ENCODE measurements around the gene TOX2.

The TOX2 gene

DNA sequence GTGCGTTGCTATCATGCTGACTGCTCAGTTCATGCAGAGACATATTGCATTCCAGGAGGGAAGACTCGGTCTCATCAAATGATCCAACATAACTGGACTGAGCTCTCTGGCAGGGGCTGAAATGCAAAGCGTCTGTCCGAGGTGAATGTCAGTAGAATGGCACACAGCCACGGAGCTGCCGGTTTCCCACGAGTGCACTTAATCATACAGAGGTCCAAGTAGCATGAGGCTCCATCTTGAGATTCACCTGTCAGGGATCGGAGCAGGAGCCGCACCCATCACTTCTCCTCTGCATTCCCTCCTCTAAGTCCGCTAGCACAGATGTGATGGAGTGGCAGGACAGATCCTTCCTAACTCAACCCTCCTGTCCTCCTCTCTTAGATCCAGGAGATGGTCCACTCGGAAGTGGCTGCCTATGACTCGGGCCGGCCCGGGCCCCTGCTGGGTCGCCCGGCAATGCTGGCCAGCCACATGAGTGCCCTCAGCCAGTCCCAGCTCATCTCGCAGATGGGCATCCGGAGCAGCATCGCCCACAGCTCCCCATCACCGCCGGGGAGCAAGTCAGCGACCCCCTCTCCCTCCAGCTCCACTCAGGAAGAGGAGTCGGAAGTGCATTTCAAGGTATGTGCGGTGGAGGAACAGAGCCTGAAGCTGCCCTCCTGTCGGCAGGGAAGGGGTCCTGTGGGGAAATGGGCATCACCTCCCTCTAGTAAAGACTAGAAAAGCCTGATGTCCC, 136.4 kb downstream of the TOX2 start:
- no peaks in the 10 kb centered on the region; the same call in 1 of the 2 replicates for H3K36me3 ChIP-seq (ENCODE audit: control insufficient read depth, insufficient read depth, low read length)
- no peaks in the 10 kb centered on the region for H3K27me3 ChIP-seq (replicated peaks; ENCODE audit: control insufficient read depth, insufficient read depth, low read length)
- no peak overlapping the region for H3K4me3 ChIP-seq (replicated peaks; ENCODE audit: low read depth, low read length)
- no peak for DNase-seq (ENCODE audit: extremely low read depth, insufficient read length)
- TF ChIP-seq, protein P1, sequence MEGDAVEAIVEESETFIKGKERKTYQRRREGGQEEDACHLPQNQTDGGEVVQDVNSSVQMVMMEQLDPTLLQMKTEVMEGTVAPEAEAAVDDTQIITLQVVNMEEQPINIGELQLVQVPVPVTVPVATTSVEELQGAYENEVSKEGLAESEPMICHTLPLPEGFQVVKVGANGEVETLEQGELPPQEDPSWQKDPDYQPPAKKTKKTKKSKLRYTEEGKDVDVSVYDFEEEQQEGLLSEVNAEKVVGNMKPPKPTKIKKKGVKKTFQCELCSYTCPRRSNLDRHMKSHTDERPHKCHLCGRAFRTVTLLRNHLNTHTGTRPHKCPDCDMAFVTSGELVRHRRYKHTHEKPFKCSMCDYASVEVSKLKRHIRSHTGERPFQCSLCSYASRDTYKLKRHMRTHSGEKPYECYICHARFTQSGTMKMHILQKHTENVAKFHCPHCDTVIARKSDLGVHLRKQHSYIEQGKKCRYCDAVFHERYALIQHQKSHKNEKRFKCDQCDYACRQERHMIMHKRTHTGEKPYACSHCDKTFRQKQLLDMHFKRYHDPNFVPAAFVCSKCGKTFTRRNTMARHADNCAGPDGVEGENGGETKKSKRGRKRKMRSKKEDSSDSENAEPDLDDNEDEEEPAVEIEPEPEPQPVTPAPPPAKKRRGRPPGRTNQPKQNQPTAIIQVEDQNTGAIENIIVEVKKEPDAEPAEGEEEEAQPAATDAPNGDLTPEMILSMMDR (IDR thresholded peaks at IDR 0.05; ENCODE audit: insufficient read depth, low read length, poor library complexity, severe bottlenecking), result no peak

DNA sequence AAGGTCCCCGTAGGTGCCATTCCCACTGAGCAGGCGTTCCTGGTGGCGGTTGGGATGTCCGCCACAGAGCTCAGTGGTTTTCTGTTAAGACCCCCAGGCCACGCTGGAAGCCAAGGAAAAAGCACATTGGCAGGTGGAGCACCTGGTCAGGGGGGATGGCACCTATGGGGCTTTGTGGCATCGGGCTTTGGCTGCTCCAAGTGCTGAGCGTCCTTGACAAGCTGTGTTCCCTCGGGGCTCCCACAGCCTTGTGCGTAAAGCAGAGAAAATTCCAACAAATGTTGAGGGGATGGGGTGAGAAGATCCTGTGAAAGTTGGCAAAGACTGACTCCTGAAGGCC, 137.0 kb downstream of the TOX2 start:
- H3K27me3 ChIP-seq (replicated peaks; ENCODE audit: control insufficient read depth, insufficient read depth, low read length), result no peaks in the 10 kb centered on the region
- no peak overlapping the region for H3K4me3 ChIP-seq (replicated peaks; ENCODE audit: low read depth, low read length)
- DNase-seq (ENCODE audit: extremely low read depth, insufficient read length), result no peak
- no peaks in the 10 kb centered on the region; the same call in 1 of the 2 replicates for H3K36me3 ChIP-seq (ENCODE audit: control insufficient read depth, insufficient read depth, low read length)
- TF ChIP-seq, protein P1 (IDR thresholded peaks at IDR 0.05; ENCODE audit: insufficient read depth, low read length, poor library complexity, severe bottlenecking), result no peak

DNA sequence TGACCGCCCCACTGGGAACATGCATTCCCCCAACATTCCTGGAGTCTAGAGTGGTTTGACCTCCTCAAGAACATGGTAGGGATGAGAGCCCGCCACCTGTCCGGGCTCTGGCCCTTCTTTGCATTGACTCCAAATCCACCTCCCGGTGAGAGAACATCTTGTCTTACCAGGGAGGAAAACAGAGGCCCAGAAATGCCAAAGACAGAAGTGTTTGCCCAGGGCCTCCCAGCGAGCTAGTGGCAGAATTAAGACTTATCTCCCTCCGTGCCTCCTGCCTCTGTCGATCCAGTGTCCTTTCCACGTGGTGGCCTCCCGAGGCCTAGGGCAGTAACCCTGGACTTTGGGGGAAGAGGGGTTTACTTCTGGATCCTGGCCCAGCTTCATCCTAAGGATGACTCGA, 137.5 kb downstream of the TOX2 start:
- H3K4me3 ChIP-seq (replicated peaks; ENCODE audit: low read depth, low read length), result no peak overlapping the region
- H3K36me3 ChIP-seq (ENCODE audit: control insufficient read depth, insufficient read depth, low read length), result no peaks in the 10 kb centered on the region; the same call in 1 of the 2 replicates
- no peaks in the 10 kb centered on the region for H3K27me3 ChIP-seq (replicated peaks; ENCODE audit: control insufficient read depth, insufficient read depth, low read length)
- DNase-seq (ENCODE audit: extremely low read depth, insufficient read length), result no peak
- TF ChIP-seq, protein P1 (IDR thresholded peaks at IDR 0.05; ENCODE audit: insufficient read depth, low read length, poor library complexity, severe bottlenecking), result no peak

DNA sequence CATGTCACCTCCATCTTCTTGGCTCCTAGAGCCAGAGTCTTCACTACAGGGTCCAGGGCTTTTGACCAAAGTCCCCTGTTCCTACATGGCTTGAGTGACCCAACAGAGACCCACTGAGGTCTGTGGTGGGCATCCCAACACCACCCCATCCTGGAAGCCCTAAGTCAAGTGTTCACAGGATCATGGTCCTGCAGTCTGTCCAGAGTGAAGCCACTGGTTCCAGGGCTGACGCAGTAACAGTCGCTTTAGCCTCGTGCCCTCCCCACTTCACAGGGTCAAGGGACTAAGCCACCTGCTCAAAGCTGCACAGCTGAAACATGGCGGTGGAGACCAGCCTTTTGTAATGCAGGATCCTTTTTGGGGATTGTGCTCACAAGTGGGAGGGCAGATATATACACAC, 138.4 kb downstream of the TOX2 start:
- DNase-seq (ENCODE audit: extremely low read depth, insufficient read length), result no peak
- no peak overlapping the region for H3K4me3 ChIP-seq (replicated peaks; ENCODE audit: low read depth, low read length)
- TF ChIP-seq, protein P1 (IDR thresholded peaks at IDR 0.05; ENCODE audit: insufficient read depth, low read length, poor library complexity, severe bottlenecking), result no peak
- no peaks in the 10 kb centered on the region; the same call in none of the 2 replicates for H3K36me3 ChIP-seq (ENCODE audit: control insufficient read depth, insufficient read depth, low read length)
- no peaks in the 10 kb centered on the region for H3K27me3 ChIP-seq (replicated peaks; ENCODE audit: control insufficient read depth, insufficient read depth, low read length)

DNA sequence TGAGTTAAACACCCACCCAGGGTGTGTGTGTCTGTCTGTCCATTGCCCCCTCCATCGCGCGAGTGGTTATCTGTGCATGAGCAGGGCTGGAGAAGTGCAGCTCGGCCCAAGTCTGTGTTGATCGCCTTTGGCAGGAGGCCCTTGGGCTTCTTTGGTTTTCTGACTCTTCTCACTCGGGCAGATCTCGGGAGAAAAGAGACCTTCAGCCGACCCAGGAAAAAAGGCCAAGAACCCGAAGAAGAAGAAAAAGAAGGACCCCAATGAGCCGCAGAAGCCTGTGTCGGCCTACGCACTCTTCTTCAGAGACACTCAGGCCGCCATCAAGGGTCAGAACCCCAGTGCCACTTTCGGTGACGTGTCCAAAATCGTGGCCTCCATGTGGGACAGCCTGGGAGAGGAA, 139.5 kb downstream of the TOX2 start:
- H3K27me3 ChIP-seq (replicated peaks; ENCODE audit: control insufficient read depth, insufficient read depth, low read length), result no peaks in the 10 kb centered on the region
- no peak for DNase-seq (ENCODE audit: extremely low read depth, insufficient read length)
- TF ChIP-seq, protein P1 (IDR thresholded peaks at IDR 0.05; ENCODE audit: insufficient read depth, low read length, poor library complexity, severe bottlenecking), result no peak
- no peak overlapping the region for H3K4me3 ChIP-seq (replicated peaks; ENCODE audit: low read depth, low read length)
- H3K36me3 ChIP-seq (ENCODE audit: control insufficient read depth, insufficient read depth, low read length), result no peaks in the 10 kb centered on the region; the same call in none of the 2 replicates
